ENCODE results near the gene TLL2.

DNA sequence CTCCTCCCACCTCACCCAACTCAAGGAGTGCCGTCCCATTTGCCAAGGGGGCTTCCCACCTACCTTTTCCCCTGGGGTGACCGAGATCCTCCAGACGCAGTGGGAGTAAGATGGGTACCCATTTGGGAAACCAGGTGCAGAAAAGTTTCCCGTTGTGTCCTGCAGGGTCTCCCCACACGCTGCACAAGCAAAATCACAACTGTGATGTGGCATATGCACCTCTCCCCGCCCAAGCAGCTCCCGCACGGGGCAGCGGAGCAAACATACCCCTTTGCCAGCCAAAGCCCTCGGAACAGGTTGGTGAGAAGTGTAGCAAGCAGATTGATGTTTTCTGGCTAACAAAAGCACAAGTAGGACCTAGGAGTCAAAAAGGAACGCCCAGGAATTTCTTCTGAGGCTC is 103.4 kb downstream of the TLL2 start:
- TF ChIP-seq CTCF (IDR thresholded peaks at IDR 0.05): no peak
- TF ChIP-seq POLR2A (IDR thresholded peaks at IDR 0.05): no peak
- TF ChIP-seq POLR2AphosphoS5 (IDR thresholded peaks at IDR 0.05): no peak

Data from gastroesophageal sphincter (tissue), 3 donors.